BE2C (cell line): ENCODE data around the gene CMYA5.
"Not testable (repeated sequence)": the region's sequence is repeated elsewhere in the genome, so short reads cannot be mapped to it uniquely, and the experiment has no call there.

Source experiments
- DNase-seq: peaks from one replicate; pipeline ENCODE4 v3.0.0-alpha.2; 2020
- H3K27me3 ChIP-seq: fragments of 250-450 bp; sonication (Bioruptor Pico); 2 replicates; pipeline ENCODE4 v1.5.1; 2020; ENCODE audit warnings: mild to moderate bottlenecking
- H3K36me3 ChIP-seq: fragments of 250-450 bp; sonication (Bioruptor Pico); 2 replicates; pipeline ENCODE4 v1.5.1; 2020; ENCODE audit warnings: mild to moderate bottlenecking
- H3K4me1 ChIP-seq: fragments of 250-450 bp; sonication (Bioruptor Pico); 2 replicates; pipeline ENCODE4 v1.5.1; 2020
- H3K4me3 ChIP-seq: 2 replicates; pipeline ENCODE4 v1.5.1; 2011; ENCODE audit warnings: low read depth, low read length
- H3K9me3 ChIP-seq: fragments of 250-450 bp; sonication (Bioruptor Pico); 2 replicates; pipeline ENCODE4 v1.5.1; 2020
- CTCF ChIP-seq: IDR thresholded peaks from 2 replicates; pipeline ENCODE4 v1.5.1; 2012; ENCODE audit warnings: mild to moderate bottlenecking, low read depth, low read length

The CMYA5 gene

GRCh38 chr5:79704553-79704952 is 14.9 kb downstream of the CMYA5 start:
- no peaks in the 10 kb centered on the region for H3K4me1 ChIP-seq
- 0 out of 2 replicates have a peak, but pooled peaks cover 4% of the 10 kb centered on the region for H3K27me3 ChIP-seq
- no peak for DNase-seq
- no peaks in the 10 kb centered on the region for H3K36me3 ChIP-seq
- no peak for TF ChIP-seq CTCF
- no peak overlapping the region for H3K4me3 ChIP-seq
- H3K9me3 ChIP-seq = no peaks in the 10 kb centered on the region

GRCh38 chr5:79705632-79706031 is 16.0 kb downstream of the CMYA5 start:
- Histone ChIP-seq H3K36me3 (no peaks in the 10 kb centered on the region), H3K4me1 (no peaks in the 10 kb centered on the region), H3K27me3 (0 out of 2 replicates have a peak, but pooled peaks cover 4% of the 10 kb centered on the region), H3K9me3 (no peaks in the 10 kb centered on the region), H3K4me3 (no peak overlapping the region)
- TF ChIP-seq CTCF = no peak
- no peak for DNase-seq

GRCh38 chr5:79706317-79706716 is 16.7 kb downstream of the CMYA5 start:
- not testable (repeated sequence) for H3K4me1 ChIP-seq, DNase-seq, H3K27me3 ChIP-seq, H3K36me3 ChIP-seq, H3K4me3 ChIP-seq, H3K9me3 ChIP-seq

- H3K36me3 ChIP-seq = no peaks in the 10 kb centered on the region
- no peaks in the 10 kb centered on the region for H3K4me1 ChIP-seq
- no peak for TF ChIP-seq CTCF
- H3K4me3 ChIP-seq = no peak overlapping the region
- DNase-seq = no peak
- 0 out of 2 replicates have a peak, but pooled peaks cover 4% of the 10 kb centered on the region for H3K27me3 ChIP-seq
- H3K9me3 ChIP-seq = no peaks in the 10 kb centered on the region
Observed at GRCh38 chr5:79707535-79707934, 17.9 kb downstream of the CMYA5 start.

GRCh38 chr5:79712741-79713140 is 23.1 kb downstream of the CMYA5 start:
- no peak for DNase-seq

GRCh38 chr5:79713727-79714126 is 24.1 kb downstream of the CMYA5 start:
- H3K36me3 ChIP-seq = no peaks in the 10 kb centered on the region
- no peak for TF ChIP-seq CTCF
- H3K4me1 ChIP-seq = no peaks in the 10 kb centered on the region
- H3K27me3 ChIP-seq = no peaks in the 10 kb centered on the region
- H3K9me3 ChIP-seq = no peaks in the 10 kb centered on the region
- DNase-seq = no peak
- H3K4me3 ChIP-seq = no peak overlapping the region

More at GRCh38 chr5:79712741-79713140, 23.1 kb downstream of the CMYA5 start:
- TF ChIP-seq CTCF = no peak
- no peak overlapping the region for H3K4me3 ChIP-seq
- H3K27me3 ChIP-seq = no peaks in the 10 kb centered on the region
- no peaks in the 10 kb centered on the region for H3K36me3 ChIP-seq
- no peaks in the 10 kb centered on the region for H3K9me3 ChIP-seq
- no peaks in the 10 kb centered on the region for H3K4me1 ChIP-seq

- H3K36me3 ChIP-seq = no peaks in the 10 kb centered on the region
- no peak for TF ChIP-seq CTCF
Observed at GRCh38 chr5:79716839-79717238, 27.2 kb downstream of the CMYA5 start.

More at GRCh38 chr5:79716839-79717238, 27.2 kb downstream of the CMYA5 start:
- DNase-seq = no peak
- H3K4me3 ChIP-seq = no peak overlapping the region
- no peaks in the 10 kb centered on the region for H3K4me1 ChIP-seq
- H3K27me3 ChIP-seq = no peaks in the 10 kb centered on the region
- H3K9me3 ChIP-seq = peaks cover 6% of the 10 kb centered on the region; the same call in 1 of the 2 replicates
